ENCODE measurements around the gene GDPD1.

GDPD1 gene

DNA sequence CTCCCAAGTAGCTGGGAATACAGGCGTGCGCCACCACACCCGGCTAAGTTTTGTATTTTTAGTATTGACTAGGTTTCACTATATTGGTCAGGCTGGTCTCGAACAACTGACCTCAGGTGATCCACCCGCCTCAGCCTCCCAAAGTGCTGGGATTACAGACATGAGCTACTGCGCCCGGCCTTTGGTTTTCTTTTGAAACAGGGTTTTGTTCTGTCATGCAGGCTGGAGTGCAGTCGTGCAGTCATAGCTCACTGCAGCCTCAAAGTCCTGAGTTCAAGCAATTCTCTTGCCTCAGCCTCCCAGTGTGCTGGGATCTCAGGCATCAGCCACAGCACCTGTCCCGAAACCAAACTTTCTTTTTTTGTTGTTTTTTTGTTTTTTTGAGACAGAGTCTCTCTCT is 39.7 kb upstream of the GDPD1 start:
- Histone ChIP-seq H3K4me3 (replicated peaks; ENCODE audit: low read depth, low read length) (no peak overlapping the region), H3K36me3 (ENCODE audit: control insufficient read depth, insufficient read depth, low read length) (peaks cover under 1% of the 10 kb centered on the region), H3K27me3 (replicated peaks; ENCODE audit: control insufficient read depth, insufficient read depth, low read length) (no peaks in the 10 kb centered on the region)
- DNase-seq (ENCODE audit: extremely low read depth, insufficient read length): no peak
- no peak for TF ChIP-seq CTCF (IDR thresholded peaks at IDR 0.05; ENCODE audit: insufficient read depth, low read length, poor library complexity, severe bottlenecking)

DNA sequence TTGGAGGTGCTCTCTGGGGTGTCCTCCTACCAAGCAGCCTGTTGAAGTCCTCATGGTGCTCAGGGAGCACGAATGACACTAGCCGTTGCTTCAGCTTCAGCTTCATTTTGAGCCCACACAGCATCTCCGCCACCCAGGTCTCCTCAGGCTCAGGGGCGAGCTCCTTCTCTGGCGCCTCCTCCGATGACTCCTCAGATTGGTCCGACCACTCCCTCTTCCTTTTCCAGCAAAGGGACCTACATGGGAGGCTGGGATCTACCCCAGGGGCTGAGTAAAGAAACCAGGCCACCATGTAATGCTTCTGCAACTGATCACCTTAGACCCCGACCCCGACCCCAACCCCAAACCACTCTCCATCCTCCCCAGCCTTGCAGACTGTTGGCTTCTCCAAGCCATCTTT is 38.8 kb upstream of the GDPD1 start:
- Histone ChIP-seq H3K36me3 (ENCODE audit: control insufficient read depth, insufficient read depth, low read length) (peaks cover 3% of the 10 kb centered on the region), H3K27me3 (replicated peaks; ENCODE audit: control insufficient read depth, insufficient read depth, low read length) (no peaks in the 10 kb centered on the region), H3K4me3 (replicated peaks; ENCODE audit: low read depth, low read length) (no peak overlapping the region)
- no peak for DNase-seq (ENCODE audit: extremely low read depth, insufficient read length)
- TF ChIP-seq CTCF (IDR thresholded peaks at IDR 0.05; ENCODE audit: insufficient read depth, low read length, poor library complexity, severe bottlenecking): no peak

DNA sequence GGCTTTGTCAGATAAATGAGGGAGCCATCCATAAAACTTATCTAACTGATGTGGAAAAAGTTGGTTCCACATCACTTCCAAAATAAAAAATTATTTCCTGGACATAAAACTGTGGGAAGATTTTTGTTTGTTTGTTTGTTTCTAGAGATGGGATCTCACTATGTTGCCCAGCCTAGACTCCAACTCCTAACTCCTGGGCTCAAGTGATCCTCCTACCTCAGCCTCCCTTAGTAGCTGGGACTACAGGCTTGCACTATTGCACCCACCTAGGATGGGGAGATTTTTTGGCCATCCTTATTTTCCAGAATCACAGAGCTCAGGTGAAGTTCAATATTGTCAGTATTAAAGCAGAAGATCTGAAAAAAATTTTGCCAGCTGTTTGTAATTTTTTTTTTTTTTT is 34.3 kb upstream of the GDPD1 start:
- no peak for TF ChIP-seq CTCF (IDR thresholded peaks at IDR 0.05; ENCODE audit: insufficient read depth, low read length, poor library complexity, severe bottlenecking)
- no peak overlapping the region for H3K4me3 ChIP-seq (replicated peaks; ENCODE audit: low read depth, low read length)
- no peak for DNase-seq (ENCODE audit: extremely low read depth, insufficient read length)
- H3K27me3 ChIP-seq (replicated peaks; ENCODE audit: control insufficient read depth, insufficient read depth, low read length): no peaks in the 10 kb centered on the region
- peaks cover 5% of the 10 kb centered on the region for H3K36me3 ChIP-seq (ENCODE audit: control insufficient read depth, insufficient read depth, low read length)

- TF ChIP-seq CTCF (IDR thresholded peaks at IDR 0.05; ENCODE audit: insufficient read depth, low read length, poor library complexity, severe bottlenecking): no peak
- DNase-seq (ENCODE audit: extremely low read depth, insufficient read length): no peak
- H3K36me3 ChIP-seq (ENCODE audit: control insufficient read depth, insufficient read depth, low read length): peaks cover 5% of the 10 kb centered on the region
- no peaks in the 10 kb centered on the region for H3K27me3 ChIP-seq (replicated peaks; ENCODE audit: control insufficient read depth, insufficient read depth, low read length)
- H3K4me3 ChIP-seq (replicated peaks; ENCODE audit: low read depth, low read length): no peak overlapping the region
Observed at GRCh38 chr17:59186850-59187249, 33.5 kb upstream of the GDPD1 start.

DNA sequence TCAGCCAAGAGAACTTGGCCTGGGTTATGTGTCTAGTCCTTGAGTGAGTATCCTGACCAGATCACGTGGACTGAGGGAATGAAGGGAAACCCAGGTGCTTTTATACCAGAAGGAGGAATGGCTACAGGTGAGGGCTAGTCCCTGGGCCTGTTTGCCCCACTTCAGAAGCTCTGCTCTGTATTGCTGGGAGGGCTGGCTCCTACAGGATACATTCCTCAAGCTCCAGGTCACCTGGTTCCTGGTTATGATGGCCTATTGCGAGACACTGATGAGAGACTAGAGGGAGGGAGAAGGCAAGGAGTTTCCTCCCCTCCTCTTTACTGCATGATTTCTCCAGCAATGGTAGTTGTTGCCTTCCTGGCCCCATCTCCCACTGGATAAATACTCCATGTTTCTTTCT is 29.5 kb upstream of the GDPD1 start:
- TF ChIP-seq CTCF (IDR thresholded peaks at IDR 0.05; ENCODE audit: insufficient read depth, low read length, poor library complexity, severe bottlenecking): no peak
- DNase-seq (ENCODE audit: extremely low read depth, insufficient read length): no peak
- Histone ChIP-seq H3K4me3 (replicated peaks; ENCODE audit: low read depth, low read length) (no peak overlapping the region), H3K27me3 (replicated peaks; ENCODE audit: control insufficient read depth, insufficient read depth, low read length) (no peaks in the 10 kb centered on the region), H3K36me3 (ENCODE audit: control insufficient read depth, insufficient read depth, low read length) (peaks cover 9% of the 10 kb centered on the region)

GRCh38 chr17:59193336-59193862 is 26.9 kb upstream of the GDPD1 start:
- no peak for TF ChIP-seq CTCF (IDR thresholded peaks at IDR 0.05; ENCODE audit: insufficient read depth, low read length, poor library complexity, severe bottlenecking)
- no peaks in the 10 kb centered on the region for H3K27me3 ChIP-seq (replicated peaks; ENCODE audit: control insufficient read depth, insufficient read depth, low read length)
- H3K4me3 ChIP-seq (replicated peaks; ENCODE audit: low read depth, low read length): no peak overlapping the region
- peaks cover 9% of the 10 kb centered on the region for H3K36me3 ChIP-seq (ENCODE audit: control insufficient read depth, insufficient read depth, low read length)
- no peak for DNase-seq (ENCODE audit: extremely low read depth, insufficient read length)

Measured in GM06990 (cell line).